Stimulated activated CD8-positive, alpha-beta memory T cell treated with anti-CD3 and anti-CD28 coated beads, Interleukin-4, amount 100 ng/mL, for 48 hours (primary cell): ENCODE results near the gene ZBTB7B.

Experiments used
- DNase-seq: peaks from one replicate; pipeline ENCODE4 v3.0.0-alpha.2; 2020

Gene ZBTB7B

DNA sequence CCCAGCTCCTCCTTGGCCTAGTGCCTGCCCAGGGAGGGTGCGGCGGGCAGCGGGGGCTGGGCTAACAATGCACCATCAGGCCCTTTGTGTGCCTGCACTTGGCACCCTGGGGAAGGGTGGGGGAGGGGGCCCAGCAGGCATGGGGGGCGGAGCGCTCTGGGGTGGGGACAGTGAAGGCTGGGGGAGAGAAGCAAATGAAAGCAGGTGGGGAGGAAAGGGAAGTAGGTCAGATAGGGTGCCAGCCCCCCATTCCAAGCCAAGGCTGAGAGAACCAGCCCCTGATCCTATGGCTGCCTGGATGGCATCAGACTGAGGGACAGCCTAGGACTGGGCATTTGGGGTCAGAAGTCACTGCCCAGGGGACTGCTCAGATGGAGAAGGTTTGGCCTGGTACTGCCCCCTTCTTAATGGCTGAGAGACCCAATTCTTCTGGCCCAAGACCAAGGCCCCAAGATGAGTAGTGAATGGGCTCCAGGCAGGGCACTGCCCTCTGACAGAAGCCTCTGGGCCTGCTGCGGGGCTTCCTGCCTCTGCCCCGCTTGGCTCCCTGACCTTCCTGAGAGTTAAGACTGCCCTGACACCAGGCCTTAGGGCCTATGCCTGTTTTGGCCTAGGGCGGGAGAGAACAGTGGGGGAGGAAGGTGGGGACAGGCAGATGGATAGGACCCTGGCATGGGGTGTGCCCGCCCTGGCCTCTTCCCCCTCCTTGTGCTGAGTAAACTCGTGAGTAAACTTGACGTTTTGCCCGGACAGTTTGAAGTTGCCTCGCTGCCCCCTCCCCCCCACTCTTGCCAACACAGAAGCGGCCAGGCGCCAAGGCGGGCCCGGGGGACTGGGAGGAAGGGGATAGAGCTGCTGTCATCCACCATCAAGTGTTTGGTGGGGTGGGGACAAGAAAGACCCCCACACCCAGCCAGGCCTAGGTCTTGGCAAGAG is 2.7 kb downstream of the ZBTB7B start:
- DNase-seq = no peak

DNA sequence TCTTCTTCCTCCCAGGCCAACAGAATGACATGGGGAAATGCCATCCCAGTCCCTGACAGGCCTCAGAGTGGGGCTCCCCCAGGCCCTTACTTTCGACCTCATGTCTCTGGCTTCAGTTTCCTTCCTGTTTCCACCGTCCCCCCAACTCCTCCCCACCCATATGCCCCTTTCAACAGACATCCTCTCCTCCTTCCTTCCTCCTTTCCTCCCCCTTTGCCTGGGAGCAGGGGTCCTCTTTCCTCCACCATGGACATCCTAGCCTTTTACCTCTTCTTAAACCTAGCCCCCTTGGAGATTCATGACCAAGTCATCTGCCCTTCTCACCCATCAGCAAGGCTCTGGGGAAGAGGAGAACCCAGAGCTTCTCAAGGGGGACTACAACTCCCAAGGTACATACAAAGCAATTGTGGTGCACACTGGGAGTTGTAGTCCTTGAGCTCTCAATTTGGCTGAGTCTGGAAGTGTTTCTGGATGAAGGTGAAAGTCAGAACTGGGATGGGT is 4.0 kb downstream of the ZBTB7B start:
- peak; percentile 61 for DNase-seq

DNA sequence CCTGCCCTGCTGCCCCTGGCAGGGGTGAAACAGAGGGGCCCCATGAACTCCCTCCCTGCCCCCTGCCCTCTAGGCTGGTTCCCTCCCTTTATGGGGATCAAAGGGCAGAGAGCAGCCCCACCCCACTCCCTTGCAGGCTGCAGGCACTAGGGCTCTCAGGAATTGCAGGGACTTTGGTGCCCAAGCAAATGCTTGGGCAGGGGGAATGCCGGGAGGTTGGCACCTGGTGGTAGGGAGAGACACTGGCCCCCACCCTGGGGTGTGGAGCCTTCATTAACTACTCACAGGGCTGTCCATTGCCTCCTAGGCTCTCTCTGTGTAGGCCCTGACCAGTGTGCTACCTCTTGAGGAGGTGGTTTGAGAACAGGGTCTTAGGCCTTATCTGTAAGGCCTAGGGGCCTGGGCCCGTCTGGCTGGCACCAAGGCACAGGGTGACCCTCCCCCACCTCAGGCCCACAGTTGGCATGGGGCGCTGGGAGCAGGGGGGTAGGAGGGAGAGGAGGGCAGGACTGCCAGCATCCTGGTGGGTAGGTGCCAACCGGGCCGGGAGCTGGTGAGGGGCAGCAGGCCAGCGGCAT is 4.7 kb downstream of the ZBTB7B start:
- DNase-seq = no peak

DNA sequence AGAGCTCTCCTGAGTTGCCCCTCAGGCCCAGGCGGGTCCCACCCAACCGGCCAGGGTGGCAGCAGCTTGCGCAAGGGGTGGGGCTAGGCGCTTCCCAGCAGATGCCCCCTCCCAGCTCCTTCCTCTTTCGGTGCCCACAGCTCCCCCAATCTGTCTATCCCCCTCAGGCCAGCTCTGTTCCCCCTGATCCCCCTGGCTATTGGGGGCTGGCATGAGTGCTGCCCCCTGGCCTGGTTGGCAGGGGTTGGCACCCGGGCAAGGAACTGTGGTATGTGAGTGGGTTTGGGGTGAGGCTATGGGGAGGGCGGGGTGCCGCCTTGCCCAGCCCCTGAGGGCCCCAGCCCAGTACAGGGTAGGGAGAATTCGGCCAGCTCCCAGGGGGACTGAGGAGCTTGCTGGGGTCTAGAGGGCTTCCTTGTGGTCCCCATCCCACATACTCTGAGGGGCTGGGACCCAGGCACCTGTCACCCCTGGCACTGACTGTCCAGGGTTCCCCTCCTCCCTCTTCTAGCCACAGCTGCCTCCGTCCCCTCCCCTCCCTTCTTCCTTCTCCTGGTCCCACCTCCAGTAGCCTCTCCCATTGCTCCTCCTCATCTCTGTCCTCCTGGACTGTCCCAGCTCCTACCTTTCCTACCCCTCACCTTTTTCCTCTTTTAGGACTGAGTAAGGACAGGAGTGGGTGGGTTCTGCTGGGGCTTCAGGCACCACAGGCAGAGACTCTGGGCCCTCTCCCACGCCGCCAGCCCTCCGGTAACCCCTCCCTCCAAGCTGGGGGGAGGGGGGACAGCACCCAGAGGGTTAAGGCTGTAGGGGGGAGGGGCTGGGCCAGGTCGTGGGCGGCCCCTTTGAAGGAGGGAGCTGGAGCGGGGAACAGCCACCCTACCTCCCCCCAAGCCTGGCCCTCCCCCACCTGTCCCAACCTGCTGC is 5.7 kb downstream of the ZBTB7B start:
- no peak for DNase-seq

DNA sequence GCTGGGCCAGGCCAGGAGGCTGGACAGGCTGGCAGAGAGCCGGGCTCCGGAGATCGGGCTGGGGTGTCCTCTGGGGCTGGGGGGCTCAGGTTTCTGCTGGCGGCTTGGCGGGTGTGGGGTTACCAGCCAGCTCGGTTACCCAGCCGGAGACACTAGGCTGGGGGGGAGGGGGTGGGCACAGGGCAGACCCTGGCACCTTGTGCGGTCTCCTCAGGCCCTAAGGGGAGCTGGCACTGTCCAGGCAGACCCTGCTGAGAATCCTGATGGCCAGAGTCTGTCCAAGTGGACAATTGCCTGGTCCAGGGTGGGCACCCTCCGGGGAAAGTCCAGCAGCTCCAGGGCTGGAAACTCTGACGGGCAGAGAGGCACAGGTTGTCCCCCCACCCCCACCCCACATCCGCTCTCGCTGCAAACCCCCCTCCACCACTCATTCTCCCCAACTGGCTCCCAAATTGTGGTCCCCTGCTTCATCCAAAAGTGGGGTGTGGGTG is 6.7 kb downstream of the ZBTB7B start:
- DNase-seq = no peak

DNA sequence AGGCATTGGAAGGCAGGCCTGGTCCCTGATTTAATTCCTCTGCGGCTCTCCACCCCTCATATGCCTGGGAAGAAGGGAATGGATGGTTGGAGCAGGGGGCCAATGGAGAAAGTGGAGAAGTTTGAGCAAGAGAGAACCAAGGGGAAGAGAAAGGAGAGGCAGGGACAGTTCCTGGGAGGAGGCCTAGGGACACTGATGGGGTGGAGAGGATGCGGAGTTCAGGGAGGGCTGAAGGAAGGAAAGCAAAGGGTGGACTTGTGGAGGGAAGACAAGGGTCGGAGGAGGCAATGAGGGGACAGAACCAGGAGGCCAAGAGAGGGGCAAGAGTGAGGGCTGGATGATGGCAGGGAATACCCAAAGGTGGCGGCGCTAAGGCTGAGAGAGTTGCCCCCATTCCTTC is 7.1 kb downstream of the ZBTB7B start:
- DNase-seq = no peak

DNA sequence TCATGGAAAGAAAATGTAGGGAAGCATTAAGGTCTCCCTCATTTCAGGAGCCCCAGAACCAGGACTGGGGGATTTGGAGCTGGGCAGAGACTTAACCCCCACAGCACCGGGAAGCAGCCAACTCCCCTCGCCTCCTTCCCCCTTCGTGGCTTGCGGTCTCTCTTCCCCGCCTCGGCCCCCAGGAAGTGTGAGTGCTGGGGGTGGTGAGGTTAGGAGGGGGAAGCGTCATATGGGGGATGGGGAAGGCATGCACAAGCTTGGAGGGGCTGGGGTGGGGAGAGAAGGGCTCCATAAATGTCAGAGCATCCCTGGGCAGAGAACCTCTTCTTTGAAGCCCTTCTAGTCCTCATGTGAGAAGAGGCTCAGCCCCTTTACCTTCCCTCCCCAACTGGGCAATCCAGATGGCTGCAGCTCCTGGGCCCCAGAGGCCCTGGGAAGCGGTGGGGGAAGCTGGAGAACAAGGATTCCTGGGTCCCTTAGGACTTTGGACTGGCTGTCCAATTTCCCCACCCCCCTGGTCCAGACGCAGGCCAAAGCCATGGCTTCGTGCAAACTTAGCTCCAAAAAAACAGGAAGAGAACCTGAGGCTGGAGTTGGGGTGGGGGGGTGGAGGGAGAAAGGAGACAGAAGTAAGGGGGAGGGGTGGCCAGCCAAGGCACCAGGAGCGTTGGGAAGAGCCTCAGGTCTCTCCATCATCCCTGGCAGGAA is 7.8 kb downstream of the ZBTB7B start:
- no peak for DNase-seq

DNA sequence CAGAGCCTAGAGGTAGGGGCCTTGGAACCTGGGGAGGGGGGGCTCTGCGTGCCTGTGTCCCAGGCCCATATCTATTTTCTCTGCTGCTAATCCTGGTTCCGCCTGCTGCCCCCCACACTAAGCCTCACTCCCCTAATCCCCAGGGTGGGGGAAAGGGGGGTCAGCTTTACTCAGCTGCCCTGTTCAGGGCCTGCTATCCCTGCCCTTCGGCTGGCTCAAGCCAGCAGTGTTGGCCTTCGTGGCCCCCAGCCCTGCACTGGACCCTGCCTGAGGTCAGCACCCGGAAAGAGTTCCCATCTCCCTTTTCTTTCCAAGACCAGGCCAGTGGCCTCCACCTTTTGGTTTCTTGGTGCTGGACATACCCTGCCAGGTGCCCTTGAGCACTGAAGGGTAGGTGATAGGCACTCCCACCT is 8.4 kb downstream of the ZBTB7B start:
- no peak for DNase-seq

DNA sequence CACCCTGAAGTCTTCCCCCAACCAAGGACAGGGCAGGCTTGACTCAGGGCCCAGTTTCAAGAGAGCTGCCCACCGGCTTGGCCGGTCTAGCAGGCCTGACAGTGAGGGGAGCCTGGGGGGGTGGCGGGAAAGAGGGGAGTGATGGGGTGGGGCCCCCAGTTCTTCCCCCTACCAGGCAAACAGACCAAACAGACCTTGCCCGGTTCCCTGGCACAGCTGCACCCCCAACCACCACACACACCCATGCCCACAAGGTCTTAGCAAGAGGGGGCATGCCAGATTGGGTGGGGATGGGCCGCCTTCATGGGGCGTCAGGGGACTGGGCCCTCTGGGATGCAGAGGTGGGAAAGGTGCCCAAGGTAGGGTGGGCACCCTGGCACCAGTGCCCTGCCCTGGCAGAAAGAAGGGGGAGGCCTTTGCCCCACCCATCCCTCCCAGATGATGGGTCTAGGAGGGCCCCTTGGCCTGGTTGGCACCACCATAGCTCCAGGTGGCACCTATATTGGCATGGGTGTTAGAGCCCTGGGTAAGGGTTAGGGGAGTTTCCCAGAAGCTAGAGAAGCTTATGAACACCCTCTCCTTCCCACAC is 8.9 kb downstream of the ZBTB7B start:
- no peak for DNase-seq

DNA sequence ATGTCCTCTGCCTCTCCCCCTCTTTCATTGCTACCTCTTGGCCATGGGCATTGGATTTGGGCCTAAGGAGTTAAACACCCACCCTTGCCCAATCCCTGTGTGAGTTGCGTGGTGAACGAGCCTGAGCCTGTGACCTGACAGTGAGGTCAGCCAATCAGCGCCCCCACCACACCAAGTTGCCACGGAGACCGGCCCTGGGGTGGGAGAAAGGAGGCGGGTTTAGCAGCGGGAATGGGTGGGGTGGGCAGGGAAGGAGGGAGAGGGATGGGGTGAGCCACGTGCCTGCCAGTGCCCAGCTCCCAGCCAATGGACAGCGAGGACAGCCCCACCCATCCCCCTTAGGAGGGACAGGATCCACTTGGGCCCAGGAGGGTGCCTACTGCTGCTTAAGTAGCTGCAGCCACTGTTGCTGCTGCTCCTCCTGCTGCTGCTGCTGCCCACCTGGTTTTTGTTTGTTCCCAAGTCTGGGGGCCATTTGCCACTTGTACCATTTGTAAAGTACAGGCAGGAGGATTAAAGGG is 9.5 kb downstream of the ZBTB7B start:
- DNase-seq = no peak

DNA sequence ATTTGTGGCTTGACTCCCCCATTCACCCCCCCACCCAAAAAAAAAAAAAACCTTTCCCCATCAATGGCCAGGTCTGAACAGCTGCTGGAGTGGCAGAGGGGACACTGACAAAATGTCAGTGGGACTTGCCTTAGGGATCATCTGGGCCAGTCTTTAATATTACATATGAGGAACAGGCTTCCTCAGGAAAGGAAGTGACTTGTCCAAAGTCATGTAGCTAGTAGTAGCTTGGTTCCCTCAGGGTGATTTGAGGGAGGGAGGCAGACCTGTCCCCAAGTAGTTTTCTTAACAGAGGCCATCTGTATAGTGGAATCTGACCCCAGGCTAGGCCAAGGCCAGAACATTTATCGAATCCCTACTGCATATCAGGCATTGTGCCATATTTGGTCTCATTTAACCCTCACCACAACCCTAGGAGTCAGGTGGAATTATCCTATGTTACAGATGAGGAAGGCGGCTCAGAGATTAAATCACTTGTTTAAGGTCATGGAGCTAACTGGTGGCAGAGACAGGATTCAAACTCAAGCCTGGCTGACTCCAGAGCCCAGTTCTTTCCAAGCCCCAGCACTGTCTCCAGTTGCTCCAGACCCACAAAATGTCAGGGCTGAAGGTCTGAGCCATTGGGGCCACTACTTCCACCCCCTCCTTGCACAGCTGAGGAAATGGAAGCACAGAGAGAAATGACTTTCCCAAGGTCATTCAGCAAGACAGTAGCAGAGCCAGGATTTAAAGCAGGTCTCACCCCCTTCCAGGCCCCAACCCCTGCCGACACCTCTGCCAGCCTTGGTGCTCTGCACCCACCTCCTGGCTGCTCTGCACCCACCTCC is 10.4 kb downstream of the ZBTB7B start:
- DNase-seq = no peak

DNA sequence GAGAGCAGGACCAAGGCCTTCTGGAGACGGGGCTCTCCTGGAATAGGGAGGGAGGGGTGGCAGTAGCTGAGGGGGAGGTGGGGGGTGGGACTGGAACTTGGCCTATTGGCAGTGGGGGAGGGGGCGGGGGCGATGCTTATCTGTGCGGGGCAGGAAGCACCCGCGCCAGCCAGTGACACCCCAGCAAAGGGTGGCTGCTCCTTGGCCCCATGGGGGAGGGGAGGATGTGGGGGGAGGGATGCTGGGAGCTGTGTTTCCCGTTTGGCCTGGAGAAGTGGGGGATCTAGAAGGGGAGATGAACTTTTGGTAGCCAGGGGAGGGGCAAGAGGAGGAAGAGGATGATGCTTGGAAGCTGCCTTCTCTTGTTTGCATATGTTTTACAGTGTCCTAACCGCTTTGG is 11.0 kb downstream of the ZBTB7B start:
- no peak for DNase-seq

DNA sequence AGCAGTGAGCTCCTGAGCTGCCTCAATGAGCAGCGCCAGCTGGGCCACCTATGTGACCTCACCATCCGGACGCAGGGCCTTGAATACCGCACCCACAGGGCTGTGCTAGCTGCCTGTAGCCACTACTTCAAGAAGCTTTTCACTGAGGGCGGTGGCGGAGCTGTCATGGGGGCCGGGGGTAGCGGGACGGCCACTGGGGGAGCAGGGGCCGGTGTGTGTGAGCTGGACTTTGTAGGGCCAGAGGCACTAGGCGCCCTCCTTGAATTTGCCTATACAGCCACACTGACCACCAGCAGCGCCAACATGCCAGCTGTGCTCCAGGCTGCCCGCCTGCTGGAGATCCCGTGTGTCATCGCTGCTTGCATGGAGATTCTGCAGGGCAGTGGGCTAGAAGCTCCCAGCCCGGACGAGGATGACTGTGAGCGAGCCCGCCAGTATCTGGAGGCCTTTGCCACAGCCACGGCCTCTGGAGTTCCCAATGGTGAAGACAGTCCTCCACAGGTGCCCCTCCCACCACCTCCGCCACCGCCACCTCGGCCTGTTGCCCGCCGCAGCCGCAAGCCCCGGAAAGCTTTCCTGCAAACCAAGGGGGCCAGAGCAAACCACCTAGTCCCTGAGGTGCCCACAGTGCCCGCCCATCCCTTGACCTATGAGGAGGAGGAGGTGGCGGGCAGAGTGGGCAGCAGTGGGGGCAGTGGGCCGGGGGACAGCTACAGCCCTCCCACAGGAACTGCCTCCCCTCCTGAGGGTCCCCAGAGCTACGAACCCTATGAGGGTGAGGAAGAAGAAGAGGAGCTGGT is 12.3 kb downstream of the ZBTB7B start:
- no peak for DNase-seq

DNA sequence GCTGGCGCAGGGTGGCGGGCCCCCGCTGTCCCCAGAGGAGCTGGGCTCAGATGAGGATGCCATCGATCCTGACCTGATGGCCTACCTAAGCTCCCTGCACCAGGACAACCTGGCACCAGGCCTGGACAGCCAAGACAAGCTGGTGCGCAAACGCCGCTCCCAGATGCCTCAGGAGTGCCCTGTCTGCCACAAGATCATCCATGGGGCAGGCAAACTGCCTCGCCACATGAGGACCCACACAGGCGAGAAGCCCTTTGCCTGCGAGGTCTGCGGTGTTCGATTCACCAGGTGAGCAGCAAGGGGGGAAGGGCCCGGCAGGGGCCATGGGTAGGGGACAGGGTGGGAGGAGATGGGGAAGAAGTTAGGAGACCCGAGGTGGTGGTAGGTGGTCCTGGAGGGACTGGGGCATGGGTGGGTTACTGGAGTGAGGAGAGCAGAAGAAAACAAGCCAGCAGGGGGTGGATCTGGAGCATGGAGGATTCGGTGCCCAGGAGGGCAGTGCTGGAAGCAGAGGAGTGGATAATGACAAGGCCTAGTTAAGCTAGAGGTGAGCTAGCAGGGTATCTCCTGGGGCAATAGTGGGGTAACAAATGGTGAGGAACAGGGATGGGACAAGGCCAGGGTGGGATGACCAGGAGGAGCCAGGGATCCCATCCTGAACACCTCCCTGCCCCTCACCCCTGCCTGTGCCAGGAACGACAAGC is 13.1 kb downstream of the ZBTB7B start:
- DNase-seq = no peak

DNA sequence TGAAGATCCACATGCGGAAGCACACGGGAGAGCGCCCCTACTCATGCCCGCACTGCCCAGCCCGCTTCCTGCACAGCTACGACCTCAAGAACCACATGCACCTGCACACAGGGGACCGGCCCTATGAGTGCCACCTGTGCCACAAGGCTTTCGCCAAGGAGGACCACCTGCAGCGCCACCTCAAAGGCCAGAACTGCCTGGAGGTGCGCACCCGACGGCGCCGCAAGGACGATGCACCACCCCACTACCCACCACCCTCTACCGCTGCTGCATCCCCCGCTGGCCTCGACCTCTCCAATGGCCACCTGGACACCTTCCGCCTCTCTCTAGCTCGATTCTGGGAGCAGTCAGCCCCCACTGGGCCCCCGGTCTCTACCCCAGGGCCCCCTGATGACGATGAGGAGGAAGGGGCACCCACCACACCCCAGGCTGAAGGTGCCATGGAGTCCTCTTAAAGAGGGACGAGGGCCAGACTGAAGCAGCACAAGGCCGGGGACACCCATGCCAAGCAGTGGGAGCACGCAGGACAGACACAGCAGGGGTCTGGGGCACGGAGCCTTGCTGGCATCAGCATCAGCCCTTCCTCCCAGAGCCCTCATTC is 13.7 kb downstream of the ZBTB7B start:
- DNase-seq = no peak

DNA sequence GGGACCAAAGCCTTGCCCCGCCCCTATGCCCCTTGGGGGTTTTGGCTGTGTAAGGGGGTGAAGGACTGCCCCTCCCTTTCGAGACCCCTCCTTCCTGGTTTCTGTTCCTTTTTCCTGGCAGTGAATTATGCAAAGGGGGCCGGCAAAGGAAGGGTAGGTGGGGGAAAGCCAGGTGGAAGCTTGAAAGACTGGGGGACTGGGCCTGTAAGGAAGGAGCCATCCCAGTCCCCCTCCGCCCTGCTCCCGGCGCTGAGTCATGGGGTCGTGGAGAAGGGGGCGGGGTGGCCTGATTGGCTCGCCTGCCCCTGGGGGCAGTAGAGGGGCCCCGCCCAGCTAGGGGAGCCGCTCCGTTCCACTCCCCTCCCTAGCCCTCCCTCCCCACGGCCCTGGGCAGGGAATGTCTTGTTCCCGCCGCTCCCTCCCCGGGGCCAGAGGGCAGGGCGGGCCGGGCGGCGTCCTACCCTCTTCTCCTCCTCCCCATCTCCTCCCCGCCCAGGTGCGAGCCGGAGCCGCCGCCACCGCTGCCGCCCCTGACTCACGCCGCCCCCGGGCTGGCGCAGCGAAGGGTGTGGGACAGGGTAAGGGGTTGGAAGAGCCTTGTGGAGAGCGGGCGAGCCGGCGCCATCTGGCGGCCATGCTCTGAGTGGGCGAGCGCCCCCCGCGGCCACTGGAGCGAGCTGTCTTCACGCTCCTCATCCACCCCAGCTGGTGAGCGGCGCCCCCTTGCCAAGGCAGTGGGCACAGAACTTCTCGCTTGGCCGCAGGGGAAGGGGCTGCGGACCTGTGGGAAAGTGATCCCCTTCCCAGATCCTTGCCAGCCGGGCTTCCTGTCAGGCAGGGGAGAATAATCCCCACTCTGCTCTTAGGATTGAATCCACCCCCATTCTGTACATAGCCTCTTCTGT is 14.7 kb downstream of the ZBTB7B start:
- DNase-seq = peak; percentile 93

DNA sequence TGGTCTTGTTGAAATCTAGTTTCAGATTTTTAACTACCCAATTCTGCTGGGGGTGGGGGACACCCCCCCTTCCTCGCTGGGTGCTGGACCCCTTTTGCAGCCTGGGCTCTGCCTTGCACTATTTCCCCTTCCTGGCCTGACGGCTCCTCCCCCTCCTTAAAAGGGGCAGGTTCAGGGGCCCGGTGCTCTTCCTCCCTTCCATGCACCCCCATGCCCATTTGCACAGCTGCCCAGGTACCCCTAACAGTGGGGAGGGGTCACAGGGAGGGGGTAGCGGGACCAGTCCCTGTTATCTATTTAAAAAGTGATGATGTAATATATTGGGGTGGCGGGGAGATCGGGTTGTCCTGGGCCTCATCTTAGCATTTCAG is 15.3 kb downstream of the ZBTB7B start:
- DNase-seq = no peak
